ENCODE measurements around the gene CDCP2. TPM values are rescaled to one million over a fixed set of nuclear protein-coding genes. Genes with fewer than 3 reads are reported as not detected.

CDCP2 gene
- total RNA-seq, 1 experiment from 2014 or later, result not detected

DNA sequence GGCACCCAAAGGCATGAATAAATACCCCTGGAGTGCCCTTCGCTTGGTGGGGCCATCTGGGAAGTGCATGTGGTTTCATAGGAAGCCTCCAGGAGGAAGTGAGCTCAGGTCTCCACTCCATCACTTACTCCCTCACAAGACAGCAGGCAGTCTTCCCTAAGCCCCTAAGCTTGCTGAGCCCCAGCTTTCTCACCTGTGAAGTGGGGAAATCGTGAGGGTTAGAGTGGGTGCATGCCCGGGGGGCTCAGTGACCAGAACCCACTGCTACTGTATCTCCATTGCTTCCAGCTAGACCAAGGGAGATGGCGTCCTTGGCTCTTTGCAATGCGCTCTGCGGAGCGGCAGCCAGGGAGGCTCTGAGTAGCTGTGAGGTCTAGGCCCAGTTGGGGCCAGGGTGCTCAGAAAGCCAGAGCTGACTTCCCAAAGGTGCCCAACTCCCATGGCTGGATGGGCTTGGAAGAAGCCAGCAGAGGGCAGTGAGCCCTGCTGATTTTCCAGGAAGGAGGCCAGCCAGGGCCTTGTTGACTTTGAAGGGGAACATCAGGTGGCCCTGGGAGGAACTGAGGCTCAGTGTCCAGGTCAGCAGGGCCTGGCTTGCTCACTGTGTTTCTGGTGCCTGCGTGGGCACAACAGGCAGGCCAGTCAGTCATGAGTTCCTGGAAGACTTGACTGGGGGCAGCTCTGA, 27.3 kb downstream of the CDCP2 start (continued):
- TF ChIP-seq, protein P1, sequence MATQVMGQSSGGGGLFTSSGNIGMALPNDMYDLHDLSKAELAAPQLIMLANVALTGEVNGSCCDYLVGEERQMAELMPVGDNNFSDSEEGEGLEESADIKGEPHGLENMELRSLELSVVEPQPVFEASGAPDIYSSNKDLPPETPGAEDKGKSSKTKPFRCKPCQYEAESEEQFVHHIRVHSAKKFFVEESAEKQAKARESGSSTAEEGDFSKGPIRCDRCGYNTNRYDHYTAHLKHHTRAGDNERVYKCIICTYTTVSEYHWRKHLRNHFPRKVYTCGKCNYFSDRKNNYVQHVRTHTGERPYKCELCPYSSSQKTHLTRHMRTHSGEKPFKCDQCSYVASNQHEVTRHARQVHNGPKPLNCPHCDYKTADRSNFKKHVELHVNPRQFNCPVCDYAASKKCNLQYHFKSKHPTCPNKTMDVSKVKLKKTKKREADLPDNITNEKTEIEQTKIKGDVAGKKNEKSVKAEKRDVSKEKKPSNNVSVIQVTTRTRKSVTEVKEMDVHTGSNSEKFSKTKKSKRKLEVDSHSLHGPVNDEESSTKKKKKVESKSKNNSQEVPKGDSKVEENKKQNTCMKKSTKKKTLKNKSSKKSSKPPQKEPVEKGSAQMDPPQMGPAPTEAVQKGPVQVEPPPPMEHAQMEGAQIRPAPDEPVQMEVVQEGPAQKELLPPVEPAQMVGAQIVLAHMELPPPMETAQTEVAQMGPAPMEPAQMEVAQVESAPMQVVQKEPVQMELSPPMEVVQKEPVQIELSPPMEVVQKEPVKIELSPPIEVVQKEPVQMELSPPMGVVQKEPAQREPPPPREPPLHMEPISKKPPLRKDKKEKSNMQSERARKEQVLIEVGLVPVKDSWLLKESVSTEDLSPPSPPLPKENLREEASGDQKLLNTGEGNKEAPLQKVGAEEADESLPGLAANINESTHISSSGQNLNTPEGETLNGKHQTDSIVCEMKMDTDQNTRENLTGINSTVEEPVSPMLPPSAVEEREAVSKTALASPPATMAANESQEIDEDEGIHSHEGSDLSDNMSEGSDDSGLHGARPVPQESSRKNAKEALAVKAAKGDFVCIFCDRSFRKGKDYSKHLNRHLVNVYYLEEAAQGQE (IDR thresholded peaks at IDR 0.05; ENCODE audit: insufficient read depth in 1 of 2, low read depth in 2 of 2, low read length in 1 of 2), result no peak

DNA sequence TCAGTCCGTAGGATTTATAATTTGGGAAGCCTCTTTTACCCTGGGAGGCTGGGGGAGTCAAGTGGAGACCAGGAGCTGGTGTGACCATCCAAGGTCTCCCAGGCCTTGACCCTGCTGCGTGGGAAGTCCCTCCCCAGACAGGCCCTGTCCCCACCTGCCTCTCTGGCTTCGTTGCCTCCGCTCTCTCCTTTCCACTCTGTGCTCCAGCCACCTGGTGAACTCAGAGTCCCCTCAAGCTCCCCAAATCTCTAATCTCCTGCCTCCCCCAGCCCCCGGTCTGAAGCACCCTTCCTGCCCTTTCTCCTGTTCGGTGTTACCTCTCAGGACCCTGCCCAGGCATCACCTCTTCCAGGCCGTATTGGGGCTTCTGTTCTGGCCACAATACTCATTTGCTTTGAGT, 27.9 kb downstream of the CDCP2 start:
- ATAC-seq, result no peak
- BruUV-seq (replicated peaks), result no TSS peak
- no peaks in the 10 kb centered on the region for H3K27me3 ChIP-seq (ENCODE audit: control insufficient read depth, insufficient read depth, low read length)
- H3K36me3 ChIP-seq (ENCODE audit: control insufficient read depth, insufficient read depth, low read length), result no peaks in the 10 kb centered on the region
- no peaks in the 10 kb centered on the region for H3K9me3 ChIP-seq (ENCODE audit: control insufficient read depth, insufficient read depth, low read depth, low read length)
- H3K4me3 ChIP-seq (ENCODE audit: low read depth in 2 of 2, low read length in 2 of 2), result no peak overlapping the region
- peaks cover 5% of the 10 kb centered on the region for H3K4me1 ChIP-seq (ENCODE audit: control insufficient read depth, insufficient read depth, low read length)
- ChIA-PET CTCF (interaction anchor here (0.6 to 1.2 kb wide), 3 partner anchors 225 to 374 kb away, joined by 3 read pairs; no protein-coding TSS in a partner anchor), POLR2A (no interaction called here)
- no peak overlapping the region for H3K27ac ChIP-seq (ENCODE audit: low read length)
- intact Hi-C loops (cut with micrococcal nuclease; ENCODE audit: unreplicated experiment) (loop anchor here (2.0 kb wide), 1 partner anchor 364 kb away; no protein-coding TSS in a partner anchor), in situ Hi-C loops (cut with HindIII; ENCODE audit: low pct_unique_long_range_greater_than_20kb, low sequenced_read_pairs) (no loop called here)
- TF ChIP-seq, protein P2, sequence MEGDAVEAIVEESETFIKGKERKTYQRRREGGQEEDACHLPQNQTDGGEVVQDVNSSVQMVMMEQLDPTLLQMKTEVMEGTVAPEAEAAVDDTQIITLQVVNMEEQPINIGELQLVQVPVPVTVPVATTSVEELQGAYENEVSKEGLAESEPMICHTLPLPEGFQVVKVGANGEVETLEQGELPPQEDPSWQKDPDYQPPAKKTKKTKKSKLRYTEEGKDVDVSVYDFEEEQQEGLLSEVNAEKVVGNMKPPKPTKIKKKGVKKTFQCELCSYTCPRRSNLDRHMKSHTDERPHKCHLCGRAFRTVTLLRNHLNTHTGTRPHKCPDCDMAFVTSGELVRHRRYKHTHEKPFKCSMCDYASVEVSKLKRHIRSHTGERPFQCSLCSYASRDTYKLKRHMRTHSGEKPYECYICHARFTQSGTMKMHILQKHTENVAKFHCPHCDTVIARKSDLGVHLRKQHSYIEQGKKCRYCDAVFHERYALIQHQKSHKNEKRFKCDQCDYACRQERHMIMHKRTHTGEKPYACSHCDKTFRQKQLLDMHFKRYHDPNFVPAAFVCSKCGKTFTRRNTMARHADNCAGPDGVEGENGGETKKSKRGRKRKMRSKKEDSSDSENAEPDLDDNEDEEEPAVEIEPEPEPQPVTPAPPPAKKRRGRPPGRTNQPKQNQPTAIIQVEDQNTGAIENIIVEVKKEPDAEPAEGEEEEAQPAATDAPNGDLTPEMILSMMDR (IDR thresholded peaks at IDR 0.05), result no peak
- TF ChIP-seq TCF7L2 (IDR thresholded peaks at IDR 0.05; ENCODE audit: low read depth, low read length) (no peak), POLR2AphosphoS5 (IDR thresholded peaks at IDR 0.05; ENCODE audit: low read depth, low read length) (no peak), SIN3A (IDR thresholded peaks at IDR 0.05; ENCODE audit: borderline replicate concordance, insufficient read depth, low read depth, low read length) (no peak)
- TF ChIP-seq, protein P1 (IDR thresholded peaks at IDR 0.05; ENCODE audit: insufficient read depth in 1 of 2, low read depth in 2 of 2, low read length in 1 of 2), result no peak
- DNase-seq (ENCODE audit: low read depth, low spot score), result no peak
